Central memory CD4-positive, alpha-beta T cell (primary cell): ENCODE data around the gene RAP2C.
"Not testable (repeated sequence)": the region's sequence is repeated elsewhere in the genome, so short reads cannot be mapped to it uniquely, and the experiment has no call there.

Experiments
- DNase-seq: peaks from one replicate; pipeline ENCODE4 v3.0.0; 2022

RAP2C gene

GRCh38 chrX:132193872-132194574 is 25.2 kb downstream of the RAP2C start:
- DNase-seq, result no peak

GRCh38 chrX:132191938-132192337 is 27.3 kb downstream of the RAP2C start:
- DNase-seq, result no peak

GRCh38 chrX:132188175-132188574 is 31.1 kb downstream of the RAP2C start:
- no peak for DNase-seq

- DNase-seq, result no peak
Measured at GRCh38 chrX:132187451-132187850, 31.8 kb downstream of the RAP2C start.

- DNase-seq, result no peak
Measured at GRCh38 chrX:132184871-132185270, 34.4 kb downstream of the RAP2C start.

GRCh38 chrX:132181364-132181763 is 37.9 kb downstream of the RAP2C start:
- no peak for DNase-seq

GRCh38 chrX:132180929-132181328 is 38.3 kb downstream of the RAP2C start:
- DNase-seq, result no peak

GRCh38 chrX:132173647-132174046 is 45.6 kb downstream of the RAP2C start:
- no peak for DNase-seq

GRCh38 chrX:132171881-132172280 is 47.4 kb downstream of the RAP2C start:
- DNase-seq, result no peak

- DNase-seq, result no peak
Measured at GRCh38 chrX:132171478-132171877, 47.8 kb downstream of the RAP2C start.

- no peak for DNase-seq
Measured at GRCh38 chrX:132169554-132169953, 49.7 kb downstream of the RAP2C start.

GRCh38 chrX:132165651-132166050 is 53.6 kb downstream of the RAP2C start:
- DNase-seq, result no peak

GRCh38 chrX:132165005-132165404 is 54.2 kb downstream of the RAP2C start:
- DNase-seq, result no peak

GRCh38 chrX:132163094-132163493 is 56.2 kb downstream of the RAP2C start:
- not testable (repeated sequence) for DNase-seq

- DNase-seq, result no peak
Measured at GRCh38 chrX:132153166-132153565, 66.1 kb downstream of the RAP2C start.
